ENCODE measurements around the gene PLEKHO1.
"Not testable (repeated sequence)": the region's sequence is repeated elsewhere in the genome, so short reads cannot be mapped to it uniquely, and the experiment has no call there.

The PLEKHO1 gene, protein sequence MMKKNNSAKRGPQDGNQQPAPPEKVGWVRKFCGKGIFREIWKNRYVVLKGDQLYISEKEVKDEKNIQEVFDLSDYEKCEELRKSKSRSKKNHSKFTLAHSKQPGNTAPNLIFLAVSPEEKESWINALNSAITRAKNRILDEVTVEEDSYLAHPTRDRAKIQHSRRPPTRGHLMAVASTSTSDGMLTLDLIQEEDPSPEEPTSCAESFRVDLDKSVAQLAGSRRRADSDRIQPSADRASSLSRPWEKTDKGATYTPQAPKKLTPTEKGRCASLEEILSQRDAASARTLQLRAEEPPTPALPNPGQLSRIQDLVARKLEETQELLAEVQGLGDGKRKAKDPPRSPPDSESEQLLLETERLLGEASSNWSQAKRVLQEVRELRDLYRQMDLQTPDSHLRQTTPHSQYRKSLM

DNA sequence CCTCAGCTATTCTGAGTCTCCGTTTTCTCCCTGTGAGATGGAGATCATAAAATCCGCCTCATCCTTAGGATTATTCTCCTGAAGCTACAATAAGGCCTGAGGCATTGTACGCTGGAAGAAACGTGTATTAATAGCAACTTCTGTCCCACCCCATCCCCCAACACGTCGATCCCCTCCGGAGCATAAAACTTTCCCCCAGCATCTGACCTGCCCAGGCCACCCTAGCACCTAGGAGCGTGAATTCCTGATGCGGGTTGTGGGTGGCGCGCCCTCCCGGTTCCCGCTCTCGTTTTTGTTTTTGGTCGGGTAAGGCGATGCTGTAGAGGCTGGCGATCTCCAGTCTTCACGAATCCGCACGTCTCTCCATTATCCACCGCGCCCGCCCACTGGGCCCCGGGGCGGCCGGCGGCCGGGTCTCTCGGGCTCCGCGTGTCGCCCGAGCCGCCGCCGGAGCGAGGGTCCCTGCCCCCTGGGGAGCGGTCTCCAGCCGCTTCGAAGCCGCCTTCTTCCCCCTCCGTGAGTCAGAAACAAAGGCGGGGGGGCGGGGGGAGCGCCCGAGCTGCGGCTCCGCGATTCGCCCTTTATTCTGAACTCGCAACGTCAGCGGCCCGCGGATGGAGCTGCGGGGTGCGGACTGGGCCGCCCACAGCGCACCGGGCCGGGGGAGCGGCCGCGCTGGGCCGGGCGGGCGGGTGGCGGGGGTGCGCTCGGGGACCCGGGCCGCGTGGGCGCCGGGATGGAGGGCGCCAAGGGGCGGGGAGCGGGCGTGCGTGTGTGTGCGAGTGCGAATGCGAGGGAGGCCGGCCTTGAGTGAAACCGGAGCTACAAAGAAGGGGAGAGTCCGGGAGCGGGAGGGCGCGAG is at the start of gene PLEKHO1:
PLEKHO1 (plus strand) TSS at position 646 of the 862 bp plus-strand sequence. CDS start 342 bp downstream, outside the sequence.
- DNase-seq (ENCODE audit: low read depth), result peak; percentile 80

GRCh38 chr1:150102986-150103385 is 46.7 kb upstream of the PLEKHO1 start:
- no peak for DNase-seq (ENCODE audit: low read depth)

DNA sequence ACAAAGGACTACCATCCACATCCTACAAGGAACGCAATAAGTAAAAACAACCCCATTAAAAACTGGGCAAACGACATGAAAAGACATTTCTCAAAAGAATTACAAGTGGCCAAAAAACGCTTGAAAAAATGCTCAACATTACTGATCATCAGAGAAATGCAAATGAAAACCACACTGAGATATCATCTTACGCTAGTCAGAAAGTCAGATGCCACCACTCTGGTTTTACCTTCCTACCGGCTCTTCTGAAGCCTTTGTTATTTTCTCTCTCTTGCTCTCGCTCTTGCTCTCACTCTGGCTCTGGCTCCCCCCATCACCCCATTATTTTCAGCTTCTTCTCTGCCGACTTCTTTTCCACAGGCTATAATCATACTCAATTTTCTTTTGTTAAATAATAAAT is 43.4 kb upstream of the PLEKHO1 start:
- DNase-seq (ENCODE audit: low read depth), result no peak

DNA sequence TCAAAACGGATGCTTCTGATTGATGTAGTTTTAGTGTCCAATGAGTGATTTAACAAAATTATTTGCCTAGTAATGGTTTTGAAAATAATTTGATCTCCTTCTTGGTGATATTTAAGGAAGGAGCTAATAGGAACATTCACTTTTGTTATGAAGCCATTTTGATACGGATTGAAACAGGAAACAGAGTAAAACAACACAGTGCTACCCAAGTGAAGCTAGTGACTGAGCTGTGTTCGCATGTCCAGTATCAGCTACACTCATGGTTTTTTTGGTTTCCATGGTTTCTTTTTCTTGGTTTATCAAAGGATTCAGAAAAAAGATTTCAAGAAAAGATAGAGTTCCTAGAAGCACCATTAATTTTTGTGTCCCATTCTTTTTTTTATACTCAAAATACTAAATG is 40.1 kb upstream of the PLEKHO1 start:
- DNase-seq (ENCODE audit: low read depth), result no peak

DNA sequence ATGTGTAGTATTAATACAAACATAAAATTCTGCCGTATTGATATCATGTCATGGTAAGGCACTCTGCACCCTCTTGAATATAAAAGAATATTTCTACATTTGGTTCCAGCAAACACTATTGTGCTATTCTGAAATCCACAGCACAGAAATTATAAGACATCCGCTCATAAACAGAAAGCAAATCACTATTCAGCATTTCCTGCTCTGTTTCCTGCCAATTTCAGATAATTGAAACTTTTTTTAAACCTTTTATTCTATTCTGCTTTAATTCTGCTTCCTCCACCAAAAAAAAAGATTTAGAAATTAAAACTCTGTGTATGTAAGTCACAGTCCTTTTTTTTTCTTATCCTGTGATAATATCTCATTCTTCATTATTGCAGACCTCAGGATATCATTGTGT is 39.6 kb upstream of the PLEKHO1 start:
- DNase-seq (ENCODE audit: low read depth), result no peak

GRCh38 chr1:150111670-150112069 is 38.0 kb upstream of the PLEKHO1 start:
- DNase-seq (ENCODE audit: low read depth), result no peak

DNA sequence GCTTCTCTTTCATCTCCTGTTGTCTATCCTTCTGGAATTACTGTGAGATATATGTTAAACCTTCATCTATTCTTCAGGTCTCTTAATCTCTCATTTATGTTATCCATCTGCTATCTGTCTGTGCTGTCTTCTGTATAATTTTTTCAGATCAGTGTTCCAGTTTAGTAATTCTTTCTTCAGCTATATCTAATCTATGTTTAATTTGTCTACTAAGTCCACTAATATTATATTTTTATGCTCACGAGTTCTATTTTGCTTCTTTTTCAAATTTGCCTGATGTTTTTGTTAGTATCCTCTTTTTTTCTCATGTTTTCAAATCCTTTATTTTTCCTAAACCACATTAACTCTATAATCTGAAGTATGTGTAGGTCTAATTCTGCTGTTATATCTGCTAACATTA is 34.6 kb upstream of the PLEKHO1 start:
- no peak for DNase-seq (ENCODE audit: low read depth)

- DNase-seq (ENCODE audit: low read depth), result no peak
Measured at GRCh38 chr1:150118716-150119115, 31.0 kb upstream of the PLEKHO1 start.

- DNase-seq (ENCODE audit: low read depth), result no peak
Measured at GRCh38 chr1:150121236-150121862, 28.4 kb upstream of the PLEKHO1 start.

DNA sequence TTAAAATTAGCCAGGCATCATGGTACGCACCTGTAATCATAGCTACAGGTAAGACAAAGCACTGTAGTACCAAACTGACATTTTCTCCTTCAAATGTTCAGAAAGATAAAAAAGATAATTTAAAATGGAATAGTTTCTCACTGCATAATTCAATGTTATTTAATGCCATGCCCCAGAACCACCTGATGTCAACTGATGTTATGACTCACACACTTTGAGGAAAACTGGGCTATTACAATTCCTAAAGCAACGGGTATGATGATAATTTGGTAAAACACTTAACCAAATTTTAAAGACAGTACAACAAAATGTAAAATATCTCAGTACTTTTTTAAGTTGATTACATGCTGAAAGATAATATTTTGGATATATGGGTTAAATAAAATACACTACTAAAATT is 22.9 kb upstream of the PLEKHO1 start:
- DNase-seq (ENCODE audit: low read depth), result no peak

GRCh38 chr1:150127464-150127863 is 22.3 kb upstream of the PLEKHO1 start:
- DNase-seq (ENCODE audit: low read depth), result no peak

DNA sequence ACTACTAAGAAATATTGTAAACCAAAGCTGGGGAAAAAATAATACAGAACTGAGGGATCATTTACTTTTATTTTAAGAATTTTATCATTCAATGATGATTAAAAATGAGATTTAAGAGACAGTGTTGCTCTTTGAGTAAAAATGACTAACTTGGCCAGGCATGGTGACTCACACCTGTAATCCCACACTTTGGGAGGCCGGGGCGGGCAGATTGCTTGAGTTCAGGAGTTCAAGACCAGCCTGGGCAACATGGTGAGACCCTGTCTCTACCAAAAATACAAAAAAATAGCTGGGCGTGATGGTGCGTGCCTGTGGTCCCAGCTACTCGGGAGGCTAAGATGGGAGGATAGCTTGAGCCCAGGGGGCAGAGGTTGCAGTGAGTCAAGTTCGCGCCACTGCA is 21.8 kb upstream of the PLEKHO1 start:
- DNase-seq (ENCODE audit: low read depth), result no peak

- no peak for DNase-seq (ENCODE audit: low read depth)
Measured at GRCh38 chr1:150132372-150132771, 17.3 kb upstream of the PLEKHO1 start.

GRCh38 chr1:150134537-150134936 is 15.2 kb upstream of the PLEKHO1 start:
- no peak for DNase-seq (ENCODE audit: low read depth)

- DNase-seq (ENCODE audit: low read depth), result not testable (repeated sequence)
Measured at GRCh38 chr1:150135400-150135799, 14.3 kb upstream of the PLEKHO1 start.

- no peak for DNase-seq (ENCODE audit: low read depth)
Measured at GRCh38 chr1:150138044-150138443, 11.7 kb upstream of the PLEKHO1 start.

- no peak for DNase-seq (ENCODE audit: low read depth)
Measured at GRCh38 chr1:150141452-150141851, 8.3 kb upstream of the PLEKHO1 start.

- DNase-seq (ENCODE audit: low read depth), result no peak
Measured at GRCh38 chr1:150142083-150142482, 7.6 kb upstream of the PLEKHO1 start.

DNA sequence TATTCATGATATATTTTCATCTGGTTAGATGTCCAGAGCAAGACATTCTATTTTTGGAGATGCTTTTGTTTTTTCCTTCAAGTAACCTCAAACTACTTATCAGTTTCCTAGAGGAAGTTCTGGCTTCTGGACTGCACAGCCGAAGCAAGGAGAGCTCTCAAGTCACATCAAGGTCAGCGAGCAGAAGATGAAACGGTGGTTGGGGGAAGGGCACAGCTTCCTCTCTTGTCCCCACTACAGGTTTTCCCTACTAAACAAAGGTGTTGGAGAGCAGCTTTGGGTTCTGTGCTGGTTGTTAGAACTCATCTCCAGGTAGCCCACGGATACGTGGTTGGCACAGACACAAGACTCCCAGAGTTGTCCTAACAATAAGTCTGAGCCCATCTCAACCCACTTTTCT is 5.1 kb upstream of the PLEKHO1 start:
- DNase-seq (ENCODE audit: low read depth), result no peak

- DNase-seq (ENCODE audit: low read depth), result not testable (repeated sequence)
Measured at GRCh38 chr1:150146016-150146415, 3.7 kb upstream of the PLEKHO1 start.

- no peak for DNase-seq (ENCODE audit: low read depth)
Measured at GRCh38 chr1:150146849-150147542, 2.7 kb upstream of the PLEKHO1 start.

- no peak for DNase-seq (ENCODE audit: low read depth)
Measured at GRCh38 chr1:150148837-150149270, 862 bp upstream of the PLEKHO1 start.
